GM13976 (cell line): ENCODE measurements around the gene CDC14A.

ENCODE experiments used
- DNase-seq: peaks from one replicate; pipeline ENCODE4 v3.0.0; 2012; ENCODE audit warnings: low spot score
- in situ Hi-C: fragments of 300-500 bp; cut with MboI; formaldehyde crosslinking; loops from one replicate; pipeline ENCODE4 v1.12.0; 2022; ENCODE audit warnings: low sequenced_read_pairs, mixed read lengths, inconsistent platforms; ENCODE audit not compliant: unreplicated experiment
- TF ChIP-seq, protein P1 (sequence below): IDR thresholded peaks from 2 replicates; pipeline ENCODE4 v1.5.1; 2012; ENCODE audit warnings: borderline replicate concordance, mild to moderate bottlenecking; ENCODE audit not compliant: insufficient read depth; ENCODE audit errors: extremely low read depth, missing control alignments, control extremely low read depth

Gene CDC14A

DNA sequence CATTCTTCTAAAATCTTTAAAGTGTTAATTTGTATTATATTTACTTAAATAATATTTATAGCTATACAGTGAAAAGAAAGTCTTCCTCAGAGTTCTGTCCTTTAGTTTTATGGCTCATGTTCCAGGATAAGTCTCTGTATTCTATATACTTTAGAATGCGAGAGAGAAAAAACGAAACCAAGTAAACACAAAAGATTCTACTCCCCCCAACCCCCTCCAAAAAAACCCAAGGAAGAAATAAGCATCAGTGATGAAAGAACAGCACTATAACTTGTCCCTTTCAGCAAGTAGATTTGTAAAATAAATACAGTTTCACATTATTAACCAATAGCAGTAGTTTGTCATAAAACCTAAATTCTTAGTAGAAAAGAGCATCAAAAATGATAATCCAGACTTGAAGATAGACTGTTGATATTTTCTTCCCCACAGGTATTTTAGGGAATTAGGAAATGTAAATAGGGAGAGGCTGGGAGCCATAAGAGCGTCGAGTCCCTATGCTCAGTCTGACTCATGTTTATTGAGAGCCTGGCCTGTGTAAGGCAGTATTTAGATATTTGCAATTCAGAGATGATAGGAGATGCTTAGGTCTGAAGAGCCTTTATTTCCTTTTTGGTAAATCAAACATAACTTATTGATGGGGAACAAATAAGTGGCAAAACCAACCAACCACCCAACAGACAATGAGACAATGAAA is 35.5 kb downstream of the CDC14A start:
- TF ChIP-seq, protein P1, sequence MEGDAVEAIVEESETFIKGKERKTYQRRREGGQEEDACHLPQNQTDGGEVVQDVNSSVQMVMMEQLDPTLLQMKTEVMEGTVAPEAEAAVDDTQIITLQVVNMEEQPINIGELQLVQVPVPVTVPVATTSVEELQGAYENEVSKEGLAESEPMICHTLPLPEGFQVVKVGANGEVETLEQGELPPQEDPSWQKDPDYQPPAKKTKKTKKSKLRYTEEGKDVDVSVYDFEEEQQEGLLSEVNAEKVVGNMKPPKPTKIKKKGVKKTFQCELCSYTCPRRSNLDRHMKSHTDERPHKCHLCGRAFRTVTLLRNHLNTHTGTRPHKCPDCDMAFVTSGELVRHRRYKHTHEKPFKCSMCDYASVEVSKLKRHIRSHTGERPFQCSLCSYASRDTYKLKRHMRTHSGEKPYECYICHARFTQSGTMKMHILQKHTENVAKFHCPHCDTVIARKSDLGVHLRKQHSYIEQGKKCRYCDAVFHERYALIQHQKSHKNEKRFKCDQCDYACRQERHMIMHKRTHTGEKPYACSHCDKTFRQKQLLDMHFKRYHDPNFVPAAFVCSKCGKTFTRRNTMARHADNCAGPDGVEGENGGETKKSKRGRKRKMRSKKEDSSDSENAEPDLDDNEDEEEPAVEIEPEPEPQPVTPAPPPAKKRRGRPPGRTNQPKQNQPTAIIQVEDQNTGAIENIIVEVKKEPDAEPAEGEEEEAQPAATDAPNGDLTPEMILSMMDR = no peak
- DNase-seq = no peak
- in situ Hi-C loops = no loop called here

DNA sequence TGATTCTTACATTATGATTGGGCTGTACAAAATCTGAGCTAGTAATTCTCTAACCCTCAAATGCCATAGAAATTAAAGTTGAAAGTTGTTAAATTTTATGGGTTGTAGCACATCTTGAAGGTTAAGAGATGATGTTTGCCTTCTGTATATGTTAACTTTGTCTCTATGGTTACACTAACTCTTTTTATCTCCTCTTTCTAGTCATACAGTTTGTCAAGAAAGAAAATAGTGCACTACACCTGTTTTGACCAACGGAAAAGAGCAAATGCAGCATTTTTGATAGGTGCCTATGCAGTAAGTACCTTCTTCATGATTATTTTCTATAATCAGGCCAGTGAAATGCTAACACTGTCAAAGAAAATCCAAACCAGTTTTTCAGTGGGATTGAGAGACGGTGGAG is 38.2 kb downstream of the CDC14A start:
- TF ChIP-seq, protein P1 = no peak
- no peak for DNase-seq
- in situ Hi-C loops = no loop called here

DNA sequence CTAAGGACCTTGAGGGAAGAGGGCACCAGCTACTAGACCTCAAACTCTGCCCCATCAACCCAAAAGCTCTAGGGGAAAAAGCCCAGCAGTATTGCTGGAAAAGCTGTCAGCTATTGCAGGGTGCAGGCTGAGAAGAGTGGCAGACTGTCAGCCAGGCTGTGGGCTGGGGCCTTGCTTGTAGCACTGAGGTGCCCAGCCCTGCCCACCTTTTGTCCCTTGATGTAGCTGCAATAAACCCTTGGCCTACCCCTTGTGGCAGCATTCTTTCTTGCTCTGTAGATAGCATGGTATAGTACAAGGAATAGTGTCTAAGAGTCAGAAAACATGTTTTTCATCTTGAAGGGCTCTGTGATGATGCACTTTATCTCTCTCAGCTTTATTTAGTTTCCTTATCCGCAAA is 39.4 kb downstream of the CDC14A start:
- TF ChIP-seq, protein P1 = no peak
- in situ Hi-C loops = no loop called here
- no peak for DNase-seq

DNA sequence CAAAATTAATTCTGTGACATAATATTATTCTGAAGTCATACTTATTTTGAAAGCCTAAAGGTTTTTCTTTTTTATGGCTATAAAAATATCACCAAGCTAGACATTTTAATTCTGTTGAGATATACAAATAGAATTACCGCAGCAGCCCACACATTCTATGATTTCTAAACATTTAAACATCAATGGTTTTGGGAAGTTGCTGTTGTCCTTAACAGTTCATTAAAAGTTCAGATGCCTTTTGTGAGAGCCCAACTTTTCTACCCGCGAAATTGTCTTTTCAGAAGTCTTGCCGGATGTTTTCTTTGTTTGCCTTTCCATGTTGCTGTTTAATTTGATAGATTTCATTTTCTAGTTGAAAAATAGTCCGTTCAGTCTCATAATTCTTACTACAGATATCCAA is 40.5 kb downstream of the CDC14A start:
- in situ Hi-C loops = no loop called here
- TF ChIP-seq, protein P1 = no peak

DNA sequence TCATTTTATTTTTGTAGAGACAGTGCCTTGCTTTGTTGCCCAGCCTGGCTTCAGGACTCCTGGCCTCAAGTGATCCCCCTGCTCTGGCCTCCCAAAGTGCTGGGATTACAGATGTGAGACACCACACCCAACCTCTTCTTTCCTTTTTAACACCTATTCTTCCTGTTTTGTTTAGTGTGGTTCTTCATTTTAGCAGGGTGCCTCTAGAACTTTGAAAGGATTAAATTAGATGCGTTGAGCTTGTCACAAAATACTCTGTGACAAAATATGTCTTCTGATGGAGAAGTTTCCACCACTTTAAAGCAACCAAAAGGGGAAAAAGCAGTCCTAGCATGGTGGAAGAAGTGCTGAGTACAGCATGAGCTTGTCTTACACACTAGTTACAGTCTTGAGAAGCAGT is 42.0 kb downstream of the CDC14A start:
- DNase-seq = no peak
- in situ Hi-C loops = no loop called here
- TF ChIP-seq, protein P1 = no peak

More for the DNA sequence above, 40.5 kb downstream of the CDC14A start:
- no peak for DNase-seq

DNA sequence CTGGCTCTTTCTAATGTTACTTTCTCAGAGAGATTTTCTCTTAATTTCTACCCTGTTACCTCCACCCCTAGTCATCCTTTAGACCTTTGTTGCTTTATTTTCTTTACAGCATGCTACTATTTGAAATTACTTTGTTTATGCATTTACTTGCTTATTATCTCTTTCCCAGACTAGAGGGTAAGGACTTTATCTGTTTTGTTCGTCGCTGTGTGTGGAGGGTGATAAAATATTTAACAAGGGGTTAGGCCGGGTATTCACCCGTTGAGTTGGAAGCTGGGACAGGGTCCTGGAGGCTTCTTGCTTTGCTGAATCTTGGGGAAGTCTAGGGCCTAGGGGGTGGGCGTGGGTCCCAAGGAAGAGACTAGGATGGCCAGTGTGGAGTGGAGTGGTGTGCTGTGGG is 43.6 kb downstream of the CDC14A start:
- TF ChIP-seq, protein P1 = no peak
- no peak for DNase-seq
- in situ Hi-C loops = no loop called here
